GM19238 (cell line): Measurements from ENCODE around the gene PRG2.

Source experiments
- DNase-seq: peaks from one replicate; pipeline ENCODE4 v3.0.0; 2011; ENCODE audit warnings: low spot score; ENCODE audit not compliant: insufficient read length

PRG2 gene

GRCh38 chr11:57397394-57397990 is 7.0 kb upstream of the PRG2 start:
- DNase-seq: no peak

- no peak for DNase-seq
These were observed 6.3 kb upstream of the PRG2 start for GRCh38 chr11:57396744-57397143.

GRCh38 chr11:57395905-57396623 is 5.6 kb upstream of the PRG2 start:
- no peak for DNase-seq

- no peak for DNase-seq
These were observed 3.9 kb upstream of the PRG2 start for GRCh38 chr11:57394203-57394965.

- DNase-seq: no peak
These were observed 2.3 kb upstream of the PRG2 start for GRCh38 chr11:57392763-57393105.

GRCh38 chr11:57392066-57392762 is 1.8 kb upstream of the PRG2 start:
- no peak for DNase-seq

GRCh38 chr11:57391539-57391938 is 1.1 kb upstream of the PRG2 start:
- no peak for DNase-seq

- DNase-seq: no peak
These were observed 661 bp upstream of the PRG2 start for GRCh38 chr11:57391111-57391510.

- no peak for DNase-seq
These were observed 3.0 kb downstream of the PRG2 start for GRCh38 chr11:57387289-57388030.

- no peak for DNase-seq
These were observed 4.1 kb downstream of the PRG2 start for GRCh38 chr11:57386178-57386940.

- DNase-seq: no peak
These were observed 9.5 kb downstream of the PRG2 start, which contains the start of gene PRG3 for GRCh38 chr11:57380975-57381374. TSS of gene PRG3 (minus strand) at chr11:57381150. CDS start at chr11:57380708, 442 bp downstream.

GRCh38 chr11:57379732-57380131 is 10.7 kb downstream of the PRG2 start:
- no peak for DNase-seq

- no peak for DNase-seq
These were observed 12.3 kb downstream of the PRG2 start for GRCh38 chr11:57378186-57378585.

GRCh38 chr11:57377107-57377506 is 13.3 kb downstream of the PRG2 start:
- no peak for DNase-seq

- no peak for DNase-seq
These were observed 14.1 kb downstream of the PRG2 start for GRCh38 chr11:57376095-57377090.

- no peak for DNase-seq
These were observed 15.0 kb downstream of the PRG2 start for GRCh38 chr11:57375490-57375889.

- no peak for DNase-seq
These were observed 15.5 kb downstream of the PRG2 start for GRCh38 chr11:57374966-57375365.

GRCh38 chr11:57373146-57373545 is 17.3 kb downstream of the PRG2 start:
- DNase-seq: no peak

- no peak for DNase-seq
These were observed 19.5 kb downstream of the PRG2 start for GRCh38 chr11:57370941-57371340.
